Uterus (tissue), 2 donors: Measurements from ENCODE around the gene CDH15.
"Not testable (repeated sequence)": the region's sequence is repeated elsewhere in the genome, so short reads cannot be mapped to it uniquely, and the experiment has no call there.

Experiments
- POLR2A ChIP-seq, 2 donors: fragments of 450-650 bp; IDR thresholded peaks; one replicate each; pipeline ENCODE4 v1.6.1; 2016; ENCODE audit warnings: antibody characterized with exemption in 2 of 2, mild to moderate bottlenecking in 1 of 2, moderate library complexity in 1 of 2
- TF ChIP-seq, protein P1 (sequence below), 4 experiments: fragments of 200-600 bp in 2 of 4; fragments of 450-650 bp in 2 of 4; sonication (generic) in 2 of 4; IDR thresholded peaks; one replicate each; pipeline ENCODE4 v1.5.1; 2016 to 2019; ENCODE audit warnings: antibody characterized with exemption in 4 of 4, mild to moderate bottlenecking in 2 of 4, moderate library complexity in 1 of 4

- TF ChIP-seq, protein P1, sequence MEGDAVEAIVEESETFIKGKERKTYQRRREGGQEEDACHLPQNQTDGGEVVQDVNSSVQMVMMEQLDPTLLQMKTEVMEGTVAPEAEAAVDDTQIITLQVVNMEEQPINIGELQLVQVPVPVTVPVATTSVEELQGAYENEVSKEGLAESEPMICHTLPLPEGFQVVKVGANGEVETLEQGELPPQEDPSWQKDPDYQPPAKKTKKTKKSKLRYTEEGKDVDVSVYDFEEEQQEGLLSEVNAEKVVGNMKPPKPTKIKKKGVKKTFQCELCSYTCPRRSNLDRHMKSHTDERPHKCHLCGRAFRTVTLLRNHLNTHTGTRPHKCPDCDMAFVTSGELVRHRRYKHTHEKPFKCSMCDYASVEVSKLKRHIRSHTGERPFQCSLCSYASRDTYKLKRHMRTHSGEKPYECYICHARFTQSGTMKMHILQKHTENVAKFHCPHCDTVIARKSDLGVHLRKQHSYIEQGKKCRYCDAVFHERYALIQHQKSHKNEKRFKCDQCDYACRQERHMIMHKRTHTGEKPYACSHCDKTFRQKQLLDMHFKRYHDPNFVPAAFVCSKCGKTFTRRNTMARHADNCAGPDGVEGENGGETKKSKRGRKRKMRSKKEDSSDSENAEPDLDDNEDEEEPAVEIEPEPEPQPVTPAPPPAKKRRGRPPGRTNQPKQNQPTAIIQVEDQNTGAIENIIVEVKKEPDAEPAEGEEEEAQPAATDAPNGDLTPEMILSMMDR (IDR thresholded peaks at IDR 0.05) = not testable (repeated sequence)
- not testable (repeated sequence) for TF ChIP-seq POLR2A (IDR thresholded peaks at IDR 0.05)
Measured at GRCh38 chr16:89186593-89187031, 15.1 kb downstream of the CDH15 start.
